GM12878 (cell line): Measurements from ENCODE around the gene RIC1. TPM values are rescaled to one million over a fixed set of nuclear protein-coding genes. Genes with fewer than 3 reads are reported as not detected.

ENCODE experiments used
- ATAC-seq: fragments of 200-7000 bp; cut with Tn5 transposase; 3 replicates; pipeline ENCODE4 v1.9.1; 2020; ENCODE audit warnings: mild to moderate bottlenecking, moderate library complexity
- BruUV-seq: library from RNA; stranded (reverse); fragments of 400-500 nt; replicated peaks from 2 replicates; lab custom pipeline; 2021; lab: Mats Ljungman, UMichigan
- CTCF ChIA-PET: fragments of 300-600 bp; sonication (Branson Sonifier 250); formaldehyde crosslinking; extraction: SDS; loops from one replicate; lab custom pipeline; 2021; ENCODE audit warnings: inconsistent platforms; lab: Yijun Ruan, JAX
- POLR2A ChIA-PET: fragments of 350-600 bp; formaldehyde crosslinking; extraction: SDS; loops from one replicate; lab custom pipeline; 2021; ENCODE audit warnings: inconsistent platforms; lab: Charles Lee
- RAD21 ChIA-PET: fragments of 300-600 bp; sonication (Branson Sonifier 250); formaldehyde crosslinking; loops from one replicate; lab custom pipeline; 2023; ENCODE audit warnings: antibody characterized with exemption; ENCODE audit not compliant: unreplicated experiment; lab: Charles Lee
- SMC1A ChIA-PET: fragments of 300-600 bp; sonication (Branson Sonifier 250); formaldehyde crosslinking; loops from one replicate; lab custom pipeline; 2023; ENCODE audit not compliant: unreplicated experiment, uncharacterized antibody; lab: Charles Lee
- DNase-seq: peaks from one replicate; pipeline ENCODE4 v3.0.0-alpha.2; 2011; ENCODE audit warnings: low read depth, low spot score
- FAIRE-seq: peaks from 3 replicates; lab custom pipeline; 2011; peaks lifted over from hg19 to GRCh38; lab: Jason Lieb, UNC
- H2AFZ ChIP-seq: 2 replicates; pipeline ENCODE4 v1.6.0; 2011; ENCODE audit warnings: low read depth, low read length, control low read depth; ENCODE audit not compliant: control insufficient read depth
- H3K27ac ChIP-seq: 2 replicates; pipeline ENCODE4 v1.5.1; 2011; ENCODE audit warnings: control low read depth; ENCODE audit not compliant: control insufficient read depth, insufficient read depth
- H3K27me3 ChIP-seq, 2 experiments: replicated peaks in 1 of 2; 2 replicates each; pipeline versions ENCODE4 v1.6.0 to v1.6.1; 2011; ENCODE audit warnings: low read length in 1 of 2; ENCODE audit not compliant: control insufficient read depth in 2 of 2, insufficient read depth in 2 of 2
- H3K36me3 ChIP-seq, 2 experiments: 2 replicates each; pipeline ENCODE4 v1.5.1; 2011; ENCODE audit warnings: low read length in 1 of 2; ENCODE audit not compliant: control insufficient read depth in 2 of 2, insufficient read depth in 2 of 2
- H3K4me1 ChIP-seq: 2 replicates; pipeline ENCODE4 v1.6.1; 2011; ENCODE audit warnings: mild to moderate bottlenecking, low read length, moderate library complexity, mixed read lengths; ENCODE audit not compliant: control insufficient read depth, insufficient read depth
- H3K4me2 ChIP-seq: 2 replicates; pipeline ENCODE4 v1.6.0; 2011; ENCODE audit warnings: control low read depth; ENCODE audit not compliant: control insufficient read depth, insufficient read depth
- H3K4me3 ChIP-seq: fragments of 200-600 bp; sonication (generic); 2 replicates; pipeline ENCODE4 v1.5.1; 2016
- H3K79me2 ChIP-seq: 2 replicates; pipeline ENCODE4 v1.6.0; 2011; ENCODE audit warnings: low read length; ENCODE audit not compliant: control insufficient read depth, insufficient read depth
- H3K9ac ChIP-seq: 2 replicates; pipeline ENCODE4 v1.8.0; 2011; ENCODE audit warnings: low read length, control low read depth, mixed read lengths; ENCODE audit not compliant: control insufficient read depth, insufficient read depth
- H3K9me3 ChIP-seq: replicated peaks from 3 replicates; pipeline ENCODE4 v1.5.1; 2011; ENCODE audit warnings: mild to moderate bottlenecking, low read length; ENCODE audit not compliant: control insufficient read depth, insufficient read depth
- H4K20me1 ChIP-seq: 2 replicates; pipeline ENCODE4 v1.6.0; 2011; ENCODE audit not compliant: control insufficient read depth, insufficient read depth
- ATF2 ChIP-seq: IDR thresholded peaks from 2 replicates; pipeline ENCODE4 v1.6.1; 2012; ENCODE audit warnings: low read length, inconsistent platforms
- ATF7 ChIP-seq: fragments of 450-650 bp; IDR thresholded peaks from 2 replicates; pipeline ENCODE4 v1.6.1; 2016; ENCODE audit warnings: low read depth, mild to moderate bottlenecking
- DPF2 ChIP-seq: fragments of 450-650 bp; IDR thresholded peaks from 2 replicates; pipeline ENCODE4 v1.6.1; 2017; ENCODE audit warnings: mild to moderate bottlenecking
- ELK1 ChIP-seq: IDR thresholded peaks from 2 replicates; pipeline ENCODE4 v1.6.1; 2012; ENCODE audit warnings: low read depth, low read length, improper control_type of control experiment
- FOXM1 ChIP-seq: IDR thresholded peaks from 2 replicates; pipeline ENCODE4 v1.6.1; 2012; ENCODE audit warnings: low read depth, mild to moderate bottlenecking, inconsistent platforms, low read length, moderate library complexity
- HCFC1 ChIP-seq: fragments of 150-350 bp; IDR thresholded peaks from 2 replicates; pipeline ENCODE4 v1.6.1; 2014; ENCODE audit warnings: low read length
- IKZF2 ChIP-seq, 2 experiments: fragments of 450-650 bp; IDR thresholded peaks; 2 replicates each; pipeline ENCODE4 v1.6.1; 2017; ENCODE audit warnings: mild to moderate bottlenecking in 2 of 2, moderate library complexity in 2 of 2
- KDM1A ChIP-seq: fragments of 200-600 bp; sonication (generic); IDR thresholded peaks from 2 replicates; pipeline ENCODE4 v1.6.1; 2016; ENCODE audit warnings: borderline replicate concordance
- KLF5 ChIP-seq: fragments of 450-650 bp; IDR thresholded peaks from 2 replicates; pipeline ENCODE4 v1.6.1; 2014; ENCODE audit warnings: mild to moderate bottlenecking; ENCODE audit not compliant: partially characterized antibody
- SMARCA5 ChIP-seq: fragments of 450-650 bp; IDR thresholded peaks from 2 replicates; pipeline ENCODE4 v1.6.1; 2017; ENCODE audit warnings: mild to moderate bottlenecking
- STAT1 ChIP-seq: fragments of 450-650 bp; conservative IDR thresholded peaks from 2 replicates; pipeline ENCODE4 v1.6.1; 2014; ENCODE audit warnings: antibody characterized with exemption, mild to moderate bottlenecking
- ZBTB11 ChIP-seq: fragments of 450-650 bp; formaldehyde crosslinking; IDR thresholded peaks from 2 replicates; pipeline ENCODE4 v1.5.0; 2022; ENCODE audit warnings: mild to moderate bottlenecking, missing genetic modification characterization
- ZNF207 ChIP-seq: fragments of 450-650 bp; IDR thresholded peaks from 2 replicates; pipeline ENCODE4 v1.6.1; 2014; ENCODE audit warnings: antibody characterized with exemption, mild to moderate bottlenecking, borderline replicate concordance
- WGBS: methylation state at CpG from one replicate; pipeline ENCODE4 v1.1.6; 2016; ENCODE audit warnings: low lambda C conversion rate; ENCODE audit not compliant: insufficient replicate concordance, insufficient coverage; ENCODE audit errors: missing lambda C conversion rate; 5-methylcytosine and 5-hydroxymethylcytosine counted together
- in situ Hi-C: fragments of 300-500 bp; cut with MboI; formaldehyde crosslinking; loops from 9 replicates; pipeline ENCODE4 v1.14.3; 2018; ENCODE audit warnings: mixed read lengths
- intact Hi-C: fragments of 100-400 bp; cut with micrococcal nuclease; formaldehyde crosslinking; loops from one replicate; pipeline ENCODE4 v1.14.2; 2022; ENCODE audit not compliant: unreplicated experiment
- polyA plus RNA-seq, 11 experiments: library from polyadenylated mRNA; depleted of rRNA in 4 of 11; unstranded in 6 of 11; stranded (reverse) in 5 of 11; fragments of >200 nt; fragmentation: Nextera tagmentation in 4 of 11; fragmentation: Illumina TruSeq in 1 of 11; extraction: Ambion mirVana in 4 of 11; extraction: Trizol in 1 of 11; gene quantifications; 1 replicate in 1 of 11; 2 replicates in 10 of 11; pipeline versions ENCODE4 v1.2.1 to v1.2.3, GENCODE V29; 2011 to 2016; ENCODE audit warnings: inconsistent platforms in 2 of 11, missing spikeins in 2 of 11, low read depth in 1 of 11
- total RNA-seq, 4 experiments: library from RNA; depleted of rRNA in 3 of 4; stranded (reverse); fragments of >200 nt in 3 of 4; fragmentation: Illumina TruSeq in 1 of 4; extraction: Trizol in 1 of 4; gene quantifications; 2 replicates each; pipeline versions ENCODE4 v1.2.1 to v1.2.3, GENCODE V29; 2013 to 2021
- TF ChIP-seq, protein P1 (sequence below): fragments of 450-650 bp; IDR thresholded peaks from 2 replicates; pipeline ENCODE4 v1.6.1; 2017; ENCODE audit warnings: mild to moderate bottlenecking, low read depth, inconsistent platforms; ENCODE audit not compliant: poor library complexity, severe bottlenecking

RIC1 gene
- total and polyA plus RNA-seq, 10 of the 15 experiments (the other 5 are each of a cell fraction or from before 2014, with no cell fraction given) = 6.2 to 59.8 (median 33.3) TPM

GRCh38 chr9:5698004-5698403 lies 69.1 kb downstream of the RIC1 start:
- H3K4me1 ChIP-seq = peaks cover 2% of the 10 kb centered on the region; the same call in 1 of the 2 replicates
- intact Hi-C loops = loop anchor here (5.0 kb wide), 1 partner anchor 66 kb away; no protein-coding TSS in a partner anchor
- H3K36me3 ChIP-seq = peaks cover 0 to 3% of the 10 kb centered on the region in 2 experiments; a peak in 2 of 4 replicates
- H3K27ac ChIP-seq = no peak overlapping the region
- SMC1A ChIA-PET = interaction anchor here (1.1 to 1.9 kb wide), 2 partner anchors 65 to 71 kb away, joined by 3 to 6 read pairs; no protein-coding TSS in a partner anchor
- CTCF ChIA-PET = interaction anchor here (1.1 kb wide), 1 partner anchor 48 kb away, joined by 3 read pairs; no protein-coding TSS in a partner anchor
- DNase-seq (no peak), FAIRE-seq (no peak), ATAC-seq (no peak)
- no peak overlapping the region for H3K9ac ChIP-seq
- H3K4me3 ChIP-seq = no peak overlapping the region
- no peaks in the 10 kb centered on the region for H4K20me1 ChIP-seq
- peaks cover 27% of the 10 kb centered on the region for H3K79me2 ChIP-seq
- H3K4me2 ChIP-seq = no peak overlapping the region
- 100% methylated on average over 1 of the region's 1 CpG for WGBS
- RAD21 ChIA-PET = no interaction called here
- POLR2A ChIA-PET = no interaction called here
- no TSS peak for BruUV-seq
- H2AFZ ChIP-seq = no peak overlapping the region
- no peaks in the 10 kb centered on the region for H3K27me3 ChIP-seq
- in situ Hi-C loops = no loop called here
- no peaks in the 10 kb centered on the region; the same call in 2 of the 3 replicates for H3K9me3 ChIP-seq
- TF ChIP-seq DPF2 (no peak), IKZF2 (IDR thresholded peaks at IDR 0.05) (no peak), ATF7 (no peak), HCFC1 (no peak), FOXM1 (no peak), ZNF207 (no peak), ZBTB11 (no peak), STAT1 (no peak), KLF5 (no peak), KDM1A (no peak), ELK1 (no peak), ATF2 (no peak), SMARCA5 (no peak)
- TF ChIP-seq, protein P1, sequence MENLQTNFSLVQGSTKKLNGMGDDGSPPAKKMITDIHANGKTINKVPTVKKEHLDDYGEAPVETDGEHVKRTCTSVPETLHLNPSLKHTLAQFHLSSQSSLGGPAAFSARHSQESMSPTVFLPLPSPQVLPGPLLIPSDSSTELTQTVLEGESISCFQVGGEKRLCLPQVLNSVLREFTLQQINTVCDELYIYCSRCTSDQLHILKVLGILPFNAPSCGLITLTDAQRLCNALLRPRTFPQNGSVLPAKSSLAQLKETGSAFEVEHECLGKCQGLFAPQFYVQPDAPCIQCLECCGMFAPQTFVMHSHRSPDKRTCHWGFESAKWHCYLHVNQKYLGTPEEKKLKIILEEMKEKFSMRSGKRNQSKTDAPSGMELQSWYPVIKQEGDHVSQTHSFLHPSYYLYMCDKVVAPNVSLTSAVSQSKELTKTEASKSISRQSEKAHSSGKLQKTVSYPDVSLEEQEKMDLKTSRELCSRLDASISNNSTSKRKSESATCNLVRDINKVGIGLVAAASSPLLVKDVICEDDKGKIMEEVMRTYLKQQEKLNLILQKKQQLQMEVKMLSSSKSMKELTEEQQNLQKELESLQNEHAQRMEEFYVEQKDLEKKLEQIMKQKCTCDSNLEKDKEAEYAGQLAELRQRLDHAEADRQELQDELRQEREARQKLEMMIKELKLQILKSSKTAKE = no peak
- TF ChIP-seq, all 136 proteins: peak for 0
